Activated CD4-positive, alpha-beta T cell treated with anti-CD3 and anti-CD28 coated beads for 36 hours (primary cell): ENCODE data around the gene FOXN1. TPM values are rescaled to one million over a fixed set of nuclear protein-coding genes. Genes with fewer than 3 reads are reported as not detected.
A peak's percentile ranks its signal among the peaks of the same experiment; 100 is the strongest.

ENCODE experiments used
- ATAC-seq: fragments of 200-7000 bp; cut with Tn5 transposase; one replicate; pipeline ENCODE4 v1.10.0; 2021; ENCODE audit warnings: mild to moderate bottlenecking, moderate library complexity
- CTCF ChIA-PET: fragments of 350-600 bp; sonication (Branson Sonifier 250); formaldehyde crosslinking; loops from one replicate; lab custom pipeline; 2021; ENCODE audit warnings: antibody characterized with exemption; lab: Charles Lee
- POLR2A ChIA-PET: fragments of 350-600 bp; sonication (Branson Sonifier 250); formaldehyde crosslinking; loops from one replicate; lab custom pipeline; 2021; ENCODE audit warnings: antibody characterized with exemption, inconsistent platforms; lab: Charles Lee
- DNase-seq: peaks from one replicate; pipeline ENCODE4 v3.0.0-alpha.2; 2020
- H3K27ac Mint-ChIP-seq: one replicate; pipeline ENCODE4 v1.8.0; 2021; ENCODE audit warnings: mixed read lengths
- H3K27me3 Mint-ChIP-seq: one replicate; pipeline ENCODE4 v1.8.0; 2021; ENCODE audit warnings: mixed read lengths
- H3K36me3 Mint-ChIP-seq: one replicate; pipeline ENCODE4 v1.8.0; 2021; ENCODE audit warnings: low read depth, mixed read lengths
- H3K4me1 Mint-ChIP-seq: one replicate; pipeline ENCODE4 v1.8.0; 2021; ENCODE audit warnings: mixed read lengths
- H3K4me3 Mint-ChIP-seq: one replicate; pipeline ENCODE4 v1.8.0; 2021; ENCODE audit warnings: mild to moderate bottlenecking, moderate library complexity, mixed read lengths
- H3K9me3 Mint-ChIP-seq: one replicate; pipeline ENCODE4 v1.8.0; 2021; ENCODE audit warnings: low read depth, mixed read lengths
- intact Hi-C, 2 experiments: fragments of 100-400 bp; cut with DNase I in 1 of 2; cut with micrococcal nuclease in 1 of 2; formaldehyde crosslinking; loops; one replicate each; pipeline versions ENCODE4 v1.14.2 to v1.15.1; 2022 to 2024; cut with DNase I, micrococcal nuclease
- total RNA-seq, 2 experiments: library from RNA; stranded (reverse); gene quantifications; one replicate each; pipeline ENCODE4 v1.2.3, GENCODE V29; 2021

The FOXN1 gene
- total RNA-seq, 2 experiments from 2014 or later = not detected

DNA sequence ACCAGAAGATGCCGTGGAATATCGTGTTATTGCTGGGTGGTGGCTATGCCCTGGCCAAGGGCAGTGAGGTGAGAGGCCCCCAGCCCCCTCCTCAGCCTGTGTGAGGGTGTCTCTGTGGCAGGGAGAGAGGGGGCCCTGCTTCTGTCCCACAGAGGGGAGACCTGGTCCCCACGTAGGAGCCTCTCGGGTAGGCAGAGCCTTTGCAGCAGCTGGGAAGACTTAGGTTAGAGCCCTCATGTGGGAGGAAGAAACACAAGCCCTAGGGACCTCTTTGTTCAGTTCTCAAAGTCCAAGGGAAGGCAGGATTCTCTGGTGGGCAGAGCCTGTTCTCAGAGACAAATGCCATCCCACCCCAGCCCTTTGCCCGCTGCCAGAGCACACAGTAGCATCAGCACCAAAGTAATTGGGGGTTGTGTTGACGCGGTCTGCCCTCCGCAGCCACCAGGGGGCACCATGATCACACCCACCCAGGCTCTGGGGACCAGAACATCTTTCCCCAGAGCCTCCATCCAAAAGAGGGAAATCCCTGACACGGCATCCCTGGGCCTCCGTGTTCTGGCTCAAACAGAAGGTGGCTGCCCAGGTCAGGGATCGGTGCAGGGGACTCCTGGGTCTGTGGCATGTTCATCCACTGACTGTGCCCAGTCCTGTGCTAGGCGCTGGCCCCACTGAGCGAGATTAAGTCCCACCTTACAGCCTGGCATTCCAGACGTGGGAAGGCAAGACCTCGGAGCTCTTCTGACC, 11.5 kb upstream of the FOXN1 start:
- Mint-ChIP-seq H3K27me3 (peaks cover 5% of the 10 kb centered on the region), H3K27ac (no peak overlapping the region), H3K4me3 (no peak overlapping the region), H3K9me3 (no peaks in the 10 kb centered on the region), H3K4me1 (no peaks in the 10 kb centered on the region), H3K36me3 (no peaks in the 10 kb centered on the region)
- ATAC-seq = peak; percentile 92
- ChIA-PET POLR2A (no interaction called here), CTCF (interaction anchor here (0.7 to 1.4 kb wide), 11 partner anchors 8 to 121 kb away, joined by 3 to 5 read pairs (median 3); no protein-coding TSS in a partner anchor)
- DNase-seq = peak; percentile 90
- intact Hi-C loops = loop anchor here (1.0 to 2.0 kb wide), 3 partner anchors 46 to 119 kb away; no protein-coding TSS in a partner anchor

- H3K27me3 Mint-ChIP-seq = peaks cover 5% of the 10 kb centered on the region
- no peaks in the 10 kb centered on the region for H3K9me3 Mint-ChIP-seq
- H3K36me3 Mint-ChIP-seq = no peaks in the 10 kb centered on the region
- no peak for DNase-seq
- no peak overlapping the region for H3K4me3 Mint-ChIP-seq
- H3K27ac Mint-ChIP-seq = no peak overlapping the region
- H3K4me1 Mint-ChIP-seq = no peaks in the 10 kb centered on the region
- CTCF ChIA-PET = interaction anchor here (0.6 to 1.4 kb wide), 13 partner anchors 9 to 246 kb away, joined by 3 to 5 read pairs (median 3); partner anchors contain the start of gene SLC46A1
- intact Hi-C loops = loop anchor here in 1 of 2 experiments (2.0 kb wide), 1 partner anchor 53 kb away; no protein-coding TSS in a partner anchor
- POLR2A ChIA-PET = no interaction called here
- no peak for ATAC-seq
These were observed 10.5 kb upstream of the FOXN1 start for GRCh38 chr17:28495635-28496034.

DNA sequence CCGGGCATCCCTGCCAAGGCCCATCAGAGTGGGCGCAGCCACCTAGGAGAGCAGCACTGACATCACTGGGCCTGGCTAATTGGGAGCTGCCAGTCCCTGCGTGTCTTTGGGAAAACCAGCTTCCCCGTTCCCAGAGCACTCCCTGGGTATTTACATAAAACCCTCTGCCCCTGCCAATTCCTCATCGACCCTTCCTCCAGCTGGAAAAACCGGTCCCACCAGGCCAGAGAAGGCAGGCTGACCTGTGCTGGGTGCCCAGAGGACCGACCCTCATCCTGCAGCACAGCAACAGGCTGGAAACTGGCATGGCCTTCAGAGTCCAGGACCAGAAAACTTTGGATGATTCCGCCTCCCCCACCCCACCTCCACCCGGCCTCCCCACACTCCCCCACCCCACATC, 8.2 kb upstream of the FOXN1 start:
- intact Hi-C loops = no loop called here
- no peak for ATAC-seq
- POLR2A ChIA-PET = interaction anchor here (0.7 kb wide), 1 partner anchor 64 kb away, joined by 3 read pairs; no protein-coding TSS in a partner anchor
- Mint-ChIP-seq H3K36me3 (no peaks in the 10 kb centered on the region), H3K4me1 (no peaks in the 10 kb centered on the region), H3K9me3 (no peaks in the 10 kb centered on the region), H3K27me3 (peaks cover 2% of the 10 kb centered on the region), H3K4me3 (no peak overlapping the region), H3K27ac (no peak overlapping the region)
- CTCF ChIA-PET = interaction anchor here (0.6 to 1.8 kb wide), 3 partner anchors 15 to 90 kb away, joined by 3 to 5 read pairs (median 3); no protein-coding TSS in a partner anchor
- DNase-seq = no peak

- Mint-ChIP-seq H3K36me3 (no peaks in the 10 kb centered on the region), H3K4me1 (no peaks in the 10 kb centered on the region), H3K9me3 (no peaks in the 10 kb centered on the region), H3K27ac (no peak overlapping the region), H3K4me3 (no peak overlapping the region), H3K27me3 (no peaks in the 10 kb centered on the region)
- no peak for ATAC-seq
- intact Hi-C loops = no loop called here
- ChIA-PET POLR2A (no interaction called here), CTCF (interaction anchor here (0.6 to 1.5 kb wide), 3 partner anchors 19 to 467 kb away, joined by 3 to 5 read pairs (median 3); no protein-coding TSS in a partner anchor)
- no peak for DNase-seq
These were observed 7.3 kb upstream of the FOXN1 start for GRCh38 chr17:28498652-28499363.

DNA sequence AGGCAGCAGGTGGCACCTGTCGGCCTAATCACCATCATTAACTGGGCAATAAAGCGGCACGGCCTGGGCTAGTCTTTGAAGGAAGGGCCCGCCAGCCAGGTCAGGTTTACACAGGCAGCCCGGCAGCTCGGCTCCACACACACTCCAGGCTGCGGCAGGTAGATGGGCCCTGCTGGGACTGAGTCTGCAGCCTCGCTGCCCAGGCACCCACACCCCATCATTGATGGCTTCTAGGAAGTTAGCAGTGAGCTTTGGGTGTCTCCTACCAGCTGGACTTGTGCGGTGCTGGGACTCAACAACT, 6.8 kb upstream of the FOXN1 start:
- Mint-ChIP-seq H3K27ac (no peak overlapping the region), H3K9me3 (no peaks in the 10 kb centered on the region), H3K36me3 (no peaks in the 10 kb centered on the region), H3K27me3 (no peaks in the 10 kb centered on the region), H3K4me3 (no peak overlapping the region), H3K4me1 (no peaks in the 10 kb centered on the region)
- POLR2A ChIA-PET = no interaction called here
- ATAC-seq (no peak), DNase-seq (no peak)
- intact Hi-C loops = no loop called here
- CTCF ChIA-PET = interaction anchor here (0.9 to 1.5 kb wide), 3 partner anchors 19 to 83 kb away, joined by 3 to 5 read pairs (median 3); no protein-coding TSS in a partner anchor

DNA sequence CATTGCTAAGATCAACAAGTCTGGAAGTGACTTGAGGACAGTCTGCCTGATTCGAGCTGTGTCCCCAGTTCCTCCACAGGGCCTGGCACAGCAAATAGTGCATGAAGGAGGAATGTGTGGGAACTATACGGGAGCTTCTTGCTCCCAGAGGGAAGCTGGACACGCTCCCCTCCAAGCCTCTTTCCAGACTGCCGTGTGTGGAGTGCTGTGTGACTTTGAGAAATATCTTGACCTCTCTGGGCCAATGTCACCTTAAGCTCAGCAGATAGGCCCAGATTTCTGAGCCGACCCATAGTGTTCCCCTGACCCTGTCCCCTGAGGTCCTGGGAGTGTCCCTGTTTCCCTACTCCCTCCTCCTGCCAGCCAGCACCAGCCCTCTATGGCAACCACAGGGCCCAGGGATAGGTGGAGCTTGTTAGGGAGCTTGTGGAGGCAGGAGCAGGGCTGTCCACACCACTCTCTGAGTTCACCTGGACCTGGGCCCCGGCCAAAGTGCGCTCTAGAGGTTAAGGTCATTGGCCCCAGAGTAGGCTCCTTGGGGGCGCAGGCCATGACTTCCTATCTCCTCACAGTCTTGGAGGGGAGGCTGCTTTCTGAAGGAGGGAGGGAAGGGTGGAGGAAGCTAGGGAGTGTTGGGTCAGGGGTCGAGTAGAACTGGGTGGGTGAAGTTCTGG, 6.3 kb upstream of the FOXN1 start:
- H3K27ac Mint-ChIP-seq = no peak overlapping the region
- H3K9me3 Mint-ChIP-seq = no peaks in the 10 kb centered on the region
- H3K4me3 Mint-ChIP-seq = no peak overlapping the region

DNA sequence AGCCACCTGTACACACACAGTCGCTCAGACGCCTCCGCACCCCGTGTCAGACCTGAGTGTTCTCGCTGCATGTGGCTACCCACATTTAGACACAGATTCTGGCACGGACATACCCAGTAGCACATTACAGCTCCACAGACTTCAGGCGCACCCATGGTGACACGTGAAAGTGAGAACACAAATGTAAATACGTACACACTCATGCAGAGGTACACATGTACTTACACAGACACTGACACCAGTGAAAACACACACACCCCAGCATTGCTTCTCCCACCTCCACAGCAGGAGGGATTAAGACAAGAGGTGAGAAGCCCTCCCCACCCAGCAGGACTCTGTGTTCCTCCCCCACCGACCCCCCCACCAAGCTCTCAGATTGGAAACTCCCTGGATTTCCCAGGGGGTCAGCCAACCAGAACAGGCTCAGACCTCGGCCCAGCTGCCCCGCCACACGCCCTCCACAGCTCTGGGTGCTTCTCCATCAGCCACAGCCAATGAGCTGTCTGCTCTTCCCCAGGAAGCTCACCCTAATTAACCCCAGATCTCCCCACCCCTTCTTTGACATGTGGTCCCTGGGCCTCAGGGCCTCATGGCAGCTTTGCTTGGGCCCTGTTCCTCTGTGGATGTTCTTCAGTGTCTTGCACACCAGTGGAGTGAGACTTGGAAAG, 5.3 kb upstream of the FOXN1 start:
- DNase-seq (no peak), ATAC-seq (no peak)
- no peaks in the 10 kb centered on the region for H3K9me3 Mint-ChIP-seq
- H3K27me3 Mint-ChIP-seq = no peaks in the 10 kb centered on the region
- no peak overlapping the region for H3K27ac Mint-ChIP-seq
- H3K4me1 Mint-ChIP-seq = no peaks in the 10 kb centered on the region
- intact Hi-C loops = no loop called here
- POLR2A ChIA-PET = no interaction called here
- H3K4me3 Mint-ChIP-seq = no peak overlapping the region
- no peaks in the 10 kb centered on the region for H3K36me3 Mint-ChIP-seq
- CTCF ChIA-PET = no interaction called here

More for the DNA sequence above, 6.3 kb upstream of the FOXN1 start:
- intact Hi-C loops = no loop called here
- no peaks in the 10 kb centered on the region for H3K36me3 Mint-ChIP-seq
- ChIA-PET CTCF (interaction anchor here (0.9 to 1.5 kb wide), 3 partner anchors 20 to 83 kb away, joined by 3 to 5 read pairs (median 3); no protein-coding TSS in a partner anchor), POLR2A (no interaction called here)
- ATAC-seq = no peak
- no peaks in the 10 kb centered on the region for H3K4me1 Mint-ChIP-seq
- no peak for DNase-seq
- no peaks in the 10 kb centered on the region for H3K27me3 Mint-ChIP-seq

DNA sequence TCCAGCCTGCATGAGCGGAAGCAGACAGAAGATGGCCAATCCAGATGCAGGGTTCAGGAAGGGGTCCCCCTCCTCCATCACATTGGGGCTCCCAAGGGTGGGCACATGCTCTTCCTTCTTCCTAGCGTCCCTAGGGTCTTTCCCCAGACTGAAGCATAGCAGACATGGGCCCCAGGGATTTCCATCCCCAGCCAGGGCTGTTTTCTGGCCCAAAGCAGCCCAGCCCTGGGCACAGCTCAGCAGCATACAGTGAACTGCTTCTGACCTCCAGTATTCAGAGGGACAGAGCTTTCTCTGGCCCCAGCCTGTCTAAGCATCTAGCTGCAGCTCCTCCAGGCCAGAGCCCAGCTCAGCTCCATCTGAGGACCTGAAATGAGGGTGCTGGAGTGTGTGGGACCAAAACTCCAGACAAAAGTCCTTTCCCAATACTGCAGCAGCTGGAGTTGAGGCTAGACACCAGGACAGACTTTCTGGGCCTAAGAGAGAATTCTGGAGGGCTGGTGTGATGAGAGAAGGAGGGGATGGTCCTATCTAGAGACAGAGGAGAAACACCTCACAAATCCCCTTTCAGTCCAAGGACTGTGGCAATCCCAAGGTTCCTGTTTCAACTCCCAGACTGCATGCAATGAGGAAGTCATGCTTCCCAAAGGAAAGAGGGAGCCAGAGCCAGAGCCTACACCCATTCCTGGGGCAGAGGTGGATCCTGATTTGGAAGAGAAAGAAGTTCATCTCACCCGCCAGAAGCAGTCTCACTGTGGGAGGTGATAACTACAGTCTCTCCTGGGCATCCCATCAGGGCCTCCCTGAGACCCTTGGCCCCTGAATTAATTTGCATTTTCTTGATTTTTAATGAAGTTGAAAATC, 4.5 kb upstream of the FOXN1 start:
- DNase-seq = no peak
- POLR2A ChIA-PET = no interaction called here
- Mint-ChIP-seq H3K9me3 (no peaks in the 10 kb centered on the region), H3K36me3 (no peaks in the 10 kb centered on the region), H3K27ac (no peak overlapping the region), H3K4me3 (no peak overlapping the region), H3K27me3 (no peaks in the 10 kb centered on the region), H3K4me1 (no peaks in the 10 kb centered on the region)
- intact Hi-C loops = no loop called here
- no peak for ATAC-seq
- CTCF ChIA-PET = interaction anchor here (0.8 to 1.6 kb wide), 4 partner anchors 18 to 111 kb away, joined by 3 read pairs; no protein-coding TSS in a partner anchor

GRCh38 chr17:28503420-28503819, 2.7 kb upstream of the FOXN1 start:
- ATAC-seq = no peak
- POLR2A ChIA-PET = no interaction called here
- H3K27me3 Mint-ChIP-seq = peaks cover 6% of the 10 kb centered on the region
- CTCF ChIA-PET = interaction anchor here (0.6 to 1.8 kb wide), 10 partner anchors 8 to 564 kb away, joined by 3 to 5 read pairs (median 4); no protein-coding TSS in a partner anchor
- no peaks in the 10 kb centered on the region for H3K36me3 Mint-ChIP-seq
- H3K27ac Mint-ChIP-seq = no peak overlapping the region
- intact Hi-C loops = no loop called here
- H3K4me1 Mint-ChIP-seq = no peaks in the 10 kb centered on the region
- H3K9me3 Mint-ChIP-seq = no peaks in the 10 kb centered on the region
- no peak for DNase-seq
- H3K4me3 Mint-ChIP-seq = no peak overlapping the region

- H3K4me3 Mint-ChIP-seq = no peak overlapping the region
- no peaks in the 10 kb centered on the region for H3K36me3 Mint-ChIP-seq
- DNase-seq (no peak), ATAC-seq (no peak)
- H3K27ac Mint-ChIP-seq = no peak overlapping the region
- H3K4me1 Mint-ChIP-seq = no peaks in the 10 kb centered on the region
- peaks cover 13% of the 10 kb centered on the region for H3K27me3 Mint-ChIP-seq
- ChIA-PET CTCF (no interaction called here), POLR2A (no interaction called here)
- intact Hi-C loops = no loop called here
- H3K9me3 Mint-ChIP-seq = no peaks in the 10 kb centered on the region
These were observed 777 bp downstream of the FOXN1 start for GRCh38 chr17:28506763-28507487.
